ENCODE results near the gene ASB18.

DNA sequence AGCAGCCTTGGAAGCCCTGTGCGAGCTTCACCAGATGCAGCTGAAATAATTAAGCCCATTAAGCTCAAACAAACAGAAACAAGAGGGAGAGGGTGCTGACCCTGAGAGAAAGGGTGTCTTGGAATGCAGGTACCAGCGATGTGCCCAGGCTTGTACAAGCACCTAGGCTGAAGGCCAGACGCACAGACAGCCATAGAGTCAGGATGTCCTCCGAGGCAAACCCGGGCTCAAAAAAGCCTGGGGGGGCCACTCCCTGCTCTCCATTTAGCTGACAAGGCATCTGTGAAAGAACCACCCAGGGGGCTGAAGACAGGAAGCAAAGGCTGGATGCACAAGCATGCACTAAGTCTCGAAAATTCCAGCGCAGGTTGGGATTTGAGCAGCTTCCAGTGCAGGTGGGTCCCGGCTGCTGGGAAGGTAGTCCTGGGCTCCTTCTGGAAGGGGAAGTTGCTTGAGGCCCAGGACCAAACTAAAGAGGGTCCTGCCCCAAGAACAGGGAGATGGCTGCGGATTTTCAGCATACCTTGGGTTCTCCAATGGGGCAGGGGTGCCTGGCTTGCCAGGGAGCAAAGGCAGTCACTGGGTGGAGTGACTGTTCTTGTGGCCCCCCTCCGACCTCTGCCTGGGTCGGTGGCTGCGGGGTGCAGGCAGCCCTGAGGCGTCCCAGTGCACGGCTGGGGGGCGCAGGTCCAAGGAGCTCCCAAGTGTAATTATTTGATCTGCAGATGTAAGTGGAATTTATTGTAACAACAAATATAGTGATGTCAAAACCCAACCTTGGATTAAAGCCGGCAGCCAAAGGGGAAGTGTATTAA is 102.0 kb downstream of the ASB18 start:
- TF ChIP-seq, protein P1, sequence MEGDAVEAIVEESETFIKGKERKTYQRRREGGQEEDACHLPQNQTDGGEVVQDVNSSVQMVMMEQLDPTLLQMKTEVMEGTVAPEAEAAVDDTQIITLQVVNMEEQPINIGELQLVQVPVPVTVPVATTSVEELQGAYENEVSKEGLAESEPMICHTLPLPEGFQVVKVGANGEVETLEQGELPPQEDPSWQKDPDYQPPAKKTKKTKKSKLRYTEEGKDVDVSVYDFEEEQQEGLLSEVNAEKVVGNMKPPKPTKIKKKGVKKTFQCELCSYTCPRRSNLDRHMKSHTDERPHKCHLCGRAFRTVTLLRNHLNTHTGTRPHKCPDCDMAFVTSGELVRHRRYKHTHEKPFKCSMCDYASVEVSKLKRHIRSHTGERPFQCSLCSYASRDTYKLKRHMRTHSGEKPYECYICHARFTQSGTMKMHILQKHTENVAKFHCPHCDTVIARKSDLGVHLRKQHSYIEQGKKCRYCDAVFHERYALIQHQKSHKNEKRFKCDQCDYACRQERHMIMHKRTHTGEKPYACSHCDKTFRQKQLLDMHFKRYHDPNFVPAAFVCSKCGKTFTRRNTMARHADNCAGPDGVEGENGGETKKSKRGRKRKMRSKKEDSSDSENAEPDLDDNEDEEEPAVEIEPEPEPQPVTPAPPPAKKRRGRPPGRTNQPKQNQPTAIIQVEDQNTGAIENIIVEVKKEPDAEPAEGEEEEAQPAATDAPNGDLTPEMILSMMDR (IDR thresholded peaks at IDR 0.05), result no peak
- TF ChIP-seq EZH2 (IDR thresholded peaks at IDR 0.05), result no peak

All from neural progenitor cell (in vitro differentiated cells).